ENCODE measurements around the gene ADAMTS12. TPM values are rescaled to one million over a fixed set of nuclear protein-coding genes. Genes with fewer than 3 reads are reported as not detected.

The ADAMTS12 gene
- total RNA-seq, 6 experiments from 2014 or later = 1.1 to 3.9 (median 1.7) TPM

GRCh38 chr5:33794550-33795181 is 97.1 kb downstream of the ADAMTS12 start:
- no peaks in the 10 kb centered on the region for H3K9me3 ChIP-seq
- intact Hi-C loops (cut with DNase I) = no loop called here
- ATAC-seq (no peak), DNase-seq (no peak)
- H3K4me1 ChIP-seq = no peaks in the 10 kb centered on the region
- no peaks in the 10 kb centered on the region for H3K27me3 ChIP-seq
- WGBS (ENCODE audit: insufficient coverage, low coverage, low lambda C conversion rate, missing lambda C conversion rate) = 52% methylated on average over 2 of the region's 8 CpGs
- no peaks in the 10 kb centered on the region for H3K36me3 ChIP-seq
- no peak for TF ChIP-seq POLR2A (IDR thresholded peaks at IDR 0.05)
- TF ChIP-seq CTCF (IDR thresholded peaks at IDR 0.05) = no peak
- no peak overlapping the region for H3K27ac ChIP-seq
- H3K4me3 ChIP-seq = no peak overlapping the region

GRCh38 chr5:33793836-33794549 is 97.8 kb downstream of the ADAMTS12 start:
- no peak for TF ChIP-seq CTCF (IDR thresholded peaks at IDR 0.05)
- TF ChIP-seq POLR2A (IDR thresholded peaks at IDR 0.05) = no peak
- intact Hi-C loops (cut with DNase I) = no loop called here
- H3K27me3 ChIP-seq = no peaks in the 10 kb centered on the region
- H3K27ac ChIP-seq = no peak overlapping the region
- DNase-seq = no peak
- no peak overlapping the region for H3K4me3 ChIP-seq
- 73% methylated on average over 11 of the region's 19 CpGs for WGBS (ENCODE audit: insufficient coverage, low coverage, low lambda C conversion rate, missing lambda C conversion rate)
- ATAC-seq = no peak
- no peaks in the 10 kb centered on the region for H3K4me1 ChIP-seq
- no peaks in the 10 kb centered on the region for H3K9me3 ChIP-seq
- no peaks in the 10 kb centered on the region for H3K36me3 ChIP-seq

- no peak for DNase-seq
- Histone ChIP-seq H3K4me3 (no peak overlapping the region), H3K36me3 (no peaks in the 10 kb centered on the region), H3K27me3 (no peaks in the 10 kb centered on the region), H3K9me3 (no peaks in the 10 kb centered on the region), H3K4me1 (no peaks in the 10 kb centered on the region), H3K27ac (no peak overlapping the region)
- TF ChIP-seq POLR2A (IDR thresholded peaks at IDR 0.05) (no peak), CTCF (IDR thresholded peaks at IDR 0.05) (no peak)
- intact Hi-C loops (cut with DNase I) = no loop called here
- no peak for ATAC-seq
- WGBS (ENCODE audit: insufficient coverage, low coverage, low lambda C conversion rate, missing lambda C conversion rate) = 72% methylated on average over 1 of the region's 1 CpG
These were observed 98.5 kb downstream of the ADAMTS12 start for GRCh38 chr5:33793276-33793675.

- 100% methylated on average over 1 of the region's 1 CpG for WGBS (ENCODE audit: insufficient coverage, low coverage, low lambda C conversion rate, missing lambda C conversion rate)
These were observed 99.2 kb downstream of the ADAMTS12 start for GRCh38 chr5:33792559-33792958.

More at GRCh38 chr5:33792559-33792958, 99.2 kb downstream of the ADAMTS12 start:
- no peaks in the 10 kb centered on the region for H3K36me3 ChIP-seq
- DNase-seq = no peak
- ATAC-seq = no peak
- H3K27ac ChIP-seq = no peak overlapping the region
- intact Hi-C loops (cut with DNase I) = no loop called here
- TF ChIP-seq POLR2A (IDR thresholded peaks at IDR 0.05) = no peak
- no peak for TF ChIP-seq CTCF (IDR thresholded peaks at IDR 0.05)
- H3K4me1 ChIP-seq = no peaks in the 10 kb centered on the region
- H3K9me3 ChIP-seq = no peaks in the 10 kb centered on the region
- H3K27me3 ChIP-seq = no peaks in the 10 kb centered on the region
- H3K4me3 ChIP-seq = no peak overlapping the region
